Fibroblast of lung (primary cell): ENCODE data around the gene RMND1. TPM values are rescaled to one million over a fixed set of nuclear protein-coding genes. Genes with fewer than 3 reads are reported as not detected.

Experiments
- DNase-seq, 2 donors: peaks; one replicate each; pipeline versions ENCODE4 v3.0.0 to v3.0.0-alpha.2; 2010; ENCODE audit warnings: low read depth in 2 of 2
- H2AFZ ChIP-seq: 2 replicates; pipeline ENCODE4 v1.5.1; 2012; ENCODE audit warnings: low read length, control low read depth, inconsistent platforms
- H3K27ac ChIP-seq: 2 replicates; pipeline ENCODE4 v1.5.1; 2011; ENCODE audit warnings: low read length, control low read depth; ENCODE audit not compliant: insufficient read depth
- H3K27me3 ChIP-seq: 2 replicates; pipeline ENCODE4 v1.5.1; 2011; ENCODE audit warnings: mild to moderate bottlenecking, low read length; ENCODE audit not compliant: control insufficient read depth, insufficient read depth
- H3K36me3 ChIP-seq: 2 replicates; pipeline ENCODE4 v1.5.1; 2011; ENCODE audit warnings: low read length; ENCODE audit not compliant: control insufficient read depth, insufficient read depth
- H3K4me1 ChIP-seq: 2 replicates; pipeline ENCODE4 v1.5.1; 2011; ENCODE audit warnings: low read length; ENCODE audit not compliant: control insufficient read depth, insufficient read depth; ENCODE audit errors: extremely low read depth
- H3K4me2 ChIP-seq: 2 replicates; pipeline ENCODE4 v1.5.1; 2011; ENCODE audit warnings: low read length, control low read depth; ENCODE audit not compliant: insufficient read depth; ENCODE audit errors: extremely low read depth
- H3K4me3 ChIP-seq, 4 experiments: fragments of 200-600 bp in 1 of 4; sonication (generic) in 1 of 4; replicated peaks in 1 of 4; 2 replicates each; pipeline ENCODE4 v1.5.1; 2011 to 2016; ENCODE audit warnings: low read length in 4 of 4, low read depth in 3 of 4, mild to moderate bottlenecking in 3 of 4, control low read depth in 2 of 4, inconsistent platforms in 1 of 4, mixed read lengths in 1 of 4; ENCODE audit not compliant: insufficient read depth in 1 of 4; ENCODE audit errors: control extremely low read depth in 1 of 4
- H3K79me2 ChIP-seq: 2 replicates; pipeline ENCODE4 v1.5.1; 2012; ENCODE audit warnings: mild to moderate bottlenecking, low read length, inconsistent platforms; ENCODE audit not compliant: control insufficient read depth, insufficient read depth
- H3K9ac ChIP-seq: 2 replicates; pipeline ENCODE4 v1.5.1; 2011; ENCODE audit warnings: mild to moderate bottlenecking, low read length, control low read depth; ENCODE audit not compliant: insufficient read depth
- H3K9me3 ChIP-seq: 2 replicates; pipeline ENCODE4 v1.5.1; 2012; ENCODE audit warnings: low read depth, low read length; ENCODE audit not compliant: control insufficient read depth, insufficient read depth
- H4K20me1 ChIP-seq: 2 replicates; pipeline ENCODE4 v1.5.1; 2011; ENCODE audit warnings: low read length; ENCODE audit not compliant: control insufficient read depth, insufficient read depth; ENCODE audit errors: extremely low read depth
- EZH2 ChIP-seq: IDR thresholded peaks from 2 replicates; pipeline ENCODE4 v1.5.1; 2012; ENCODE audit warnings: low read length, control low read depth, mild to moderate bottlenecking; ENCODE audit errors: missing control alignments
- polyA plus RNA-seq, 2 donors: library from polyadenylated mRNA; depleted of rRNA in 1 of 2; stranded (reverse) in 1 of 2; unstranded in 1 of 2; fragments of >200 nt; gene quantifications; 2 replicates each; pipeline ENCODE4 v1.2.1, GENCODE V29; 2011 to 2012; ENCODE audit warnings: missing spikeins in 1 of 2
- total RNA-seq: library from RNA; depleted of rRNA; stranded (reverse); fragments of >200 nt; gene quantifications from 2 replicates; pipeline ENCODE4 v1.2.1, GENCODE V29; 2014
- TF ChIP-seq, protein P1 (sequence below), 2 donors: IDR thresholded peaks in 1 of 2; conservative IDR thresholded peaks in 1 of 2; 1 replicate in 1 of 2; 2 replicates in 1 of 2; pipeline ENCODE4 v1.5.1; 2011 to 2012; ENCODE audit warnings: low read length in 2 of 2, control low read depth in 1 of 2, inconsistent platforms in 1 of 2, low read depth in 1 of 2, mild to moderate bottlenecking in 1 of 2

RMND1 gene
- total and polyA plus RNA-seq, 2 donors (not counting 1 experiment from before 2014, with no cell fraction given), result 21.5 to 58.3 TPM

DNA sequence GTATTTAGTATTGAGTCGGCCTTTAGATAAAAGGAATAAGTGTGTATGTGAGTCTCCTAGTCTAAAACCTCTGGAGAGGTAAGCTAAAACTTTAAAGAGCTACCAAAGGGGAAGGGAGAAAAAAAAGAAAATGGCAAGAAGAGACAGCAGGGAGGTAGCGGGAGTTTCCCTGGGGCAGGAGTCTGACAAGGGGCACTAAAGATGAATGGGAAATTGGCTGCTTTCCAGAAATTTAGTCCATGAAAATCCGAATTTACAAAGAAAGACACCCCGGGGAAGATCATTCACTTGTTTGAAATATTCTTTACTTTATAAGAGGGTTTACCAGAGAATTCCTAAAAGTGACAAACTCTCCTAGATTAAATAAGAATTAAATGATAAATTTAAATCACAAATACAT is 19.3 kb downstream of the RMND1 start:
- Histone ChIP-seq H3K9me3 (no peaks in the 10 kb centered on the region), H3K9ac (no peak overlapping the region), H3K4me1 (peaks cover 3% of the 10 kb centered on the region), H3K4me3 (no peak overlapping the region), H3K79me2 (peaks cover 2% of the 10 kb centered on the region), H3K4me2 (no peak overlapping the region), H3K27me3 (no peaks in the 10 kb centered on the region), H3K36me3 (peaks cover 2% of the 10 kb centered on the region), H4K20me1 (no peaks in the 10 kb centered on the region), H2AFZ (no peak overlapping the region), H3K27ac (no peak overlapping the region)
- TF ChIP-seq, protein P1, sequence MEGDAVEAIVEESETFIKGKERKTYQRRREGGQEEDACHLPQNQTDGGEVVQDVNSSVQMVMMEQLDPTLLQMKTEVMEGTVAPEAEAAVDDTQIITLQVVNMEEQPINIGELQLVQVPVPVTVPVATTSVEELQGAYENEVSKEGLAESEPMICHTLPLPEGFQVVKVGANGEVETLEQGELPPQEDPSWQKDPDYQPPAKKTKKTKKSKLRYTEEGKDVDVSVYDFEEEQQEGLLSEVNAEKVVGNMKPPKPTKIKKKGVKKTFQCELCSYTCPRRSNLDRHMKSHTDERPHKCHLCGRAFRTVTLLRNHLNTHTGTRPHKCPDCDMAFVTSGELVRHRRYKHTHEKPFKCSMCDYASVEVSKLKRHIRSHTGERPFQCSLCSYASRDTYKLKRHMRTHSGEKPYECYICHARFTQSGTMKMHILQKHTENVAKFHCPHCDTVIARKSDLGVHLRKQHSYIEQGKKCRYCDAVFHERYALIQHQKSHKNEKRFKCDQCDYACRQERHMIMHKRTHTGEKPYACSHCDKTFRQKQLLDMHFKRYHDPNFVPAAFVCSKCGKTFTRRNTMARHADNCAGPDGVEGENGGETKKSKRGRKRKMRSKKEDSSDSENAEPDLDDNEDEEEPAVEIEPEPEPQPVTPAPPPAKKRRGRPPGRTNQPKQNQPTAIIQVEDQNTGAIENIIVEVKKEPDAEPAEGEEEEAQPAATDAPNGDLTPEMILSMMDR (conservative IDR thresholded peaks at IDR 0.05 in 1 of 2, IDR thresholded peaks at IDR 0.05 in 1 of 2; ENCODE audit: low read depth in 1 of 2, low read length in 2 of 2), result no peak
- no peak for TF ChIP-seq EZH2
- no peak for DNase-seq

DNA sequence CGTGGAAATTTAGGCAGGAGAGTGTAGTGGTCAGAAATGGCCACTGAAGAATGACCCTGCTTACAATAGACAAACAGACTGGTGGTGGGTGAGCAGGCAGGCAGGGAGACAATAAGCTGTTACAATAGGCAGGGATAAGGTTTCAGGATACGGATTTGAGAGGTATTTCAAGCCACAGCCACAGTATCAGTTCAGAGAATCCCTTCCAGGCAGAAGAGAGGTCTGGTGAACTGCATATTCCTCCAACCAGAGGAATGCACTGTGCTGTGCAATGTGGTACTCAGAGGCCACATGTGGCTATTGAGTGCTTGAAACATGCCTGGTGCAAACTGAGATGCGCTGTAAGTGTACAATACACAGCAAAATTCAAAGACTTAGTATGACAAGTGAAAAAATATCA is 20.6 kb downstream of the RMND1 start:
- Histone ChIP-seq H3K36me3 (peaks cover 2% of the 10 kb centered on the region), H3K9me3 (no peaks in the 10 kb centered on the region), H3K4me2 (no peak overlapping the region), H3K27me3 (no peaks in the 10 kb centered on the region), H3K4me3 (no peak overlapping the region), H3K27ac (no peak overlapping the region), H3K9ac (no peak overlapping the region), H4K20me1 (no peaks in the 10 kb centered on the region), H2AFZ (no peak overlapping the region), H3K4me1 (no peaks in the 10 kb centered on the region), H3K79me2 (peaks cover 1% of the 10 kb centered on the region)
- no peak for TF ChIP-seq EZH2
- TF ChIP-seq, protein P1 (conservative IDR thresholded peaks at IDR 0.05 in 1 of 2, IDR thresholded peaks at IDR 0.05 in 1 of 2; ENCODE audit: low read depth in 1 of 2, low read length in 2 of 2), result no peak
- peak in 1 of 2 donors; percentile 57 for DNase-seq

DNA sequence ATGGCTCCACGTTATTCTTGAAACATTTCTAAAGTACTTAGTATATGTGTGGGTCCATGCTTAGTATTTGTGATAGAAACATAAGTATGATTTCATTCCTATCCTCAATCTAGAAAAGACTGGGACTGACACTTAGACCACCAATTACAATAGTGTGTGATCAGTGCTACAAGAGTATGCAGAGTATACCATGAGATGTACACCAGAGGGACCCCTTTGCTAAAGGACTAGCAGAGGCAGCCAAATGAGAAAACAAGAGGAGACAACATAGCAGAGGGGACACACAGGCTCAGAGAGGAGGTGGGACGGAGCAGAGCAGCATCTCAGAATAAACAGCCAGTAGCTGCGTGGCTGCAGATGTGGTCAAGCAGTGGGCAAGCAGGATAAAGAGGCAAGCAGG is 21.0 kb downstream of the RMND1 start:
- DNase-seq, result no peak
- no peak overlapping the region for H3K27ac ChIP-seq
- TF ChIP-seq, protein P1 (conservative IDR thresholded peaks at IDR 0.05 in 1 of 2, IDR thresholded peaks at IDR 0.05 in 1 of 2; ENCODE audit: low read depth in 1 of 2, low read length in 2 of 2), result no peak
- TF ChIP-seq EZH2, result no peak
- no peak overlapping the region for H2AFZ ChIP-seq
- H3K79me2 ChIP-seq, result no peaks in the 10 kb centered on the region
- H3K4me3 ChIP-seq, result no peak overlapping the region
- H3K4me2 ChIP-seq, result no peak overlapping the region
- H3K36me3 ChIP-seq, result peaks cover 2% of the 10 kb centered on the region
- no peak overlapping the region for H3K9ac ChIP-seq
- no peaks in the 10 kb centered on the region for H3K4me1 ChIP-seq
- no peaks in the 10 kb centered on the region for H4K20me1 ChIP-seq
- H3K27me3 ChIP-seq, result no peaks in the 10 kb centered on the region
- no peaks in the 10 kb centered on the region for H3K9me3 ChIP-seq
